GM12878 (cell line): ENCODE data around the gene CAMTA2. TPM values are rescaled to one million over a fixed set of nuclear protein-coding genes. Genes with fewer than 3 reads are reported as not detected.

Experiments used
- BACH1 ChIP-seq: fragments of 450-650 bp; IDR thresholded peaks from 2 replicates; pipeline ENCODE4 v1.6.1; 2017; ENCODE audit warnings: mild to moderate bottlenecking, borderline replicate concordance
- CBX5 ChIP-seq: sonication (generic); IDR thresholded peaks from 2 replicates; pipeline ENCODE4 v1.6.1; 2016; ENCODE audit warnings: low read depth, moderate library complexity, mild to moderate bottlenecking, inconsistent platforms
- CREB1 ChIP-seq: IDR thresholded peaks from 2 replicates; pipeline ENCODE4 v1.6.1; 2012; ENCODE audit warnings: low read depth, mild to moderate bottlenecking, inconsistent platforms
- EED ChIP-seq: sonication (generic); IDR thresholded peaks from 2 replicates; pipeline ENCODE4 v1.6.1; 2016; ENCODE audit warnings: antibody characterized with exemption, low read depth
- EP300 ChIP-seq, 2 experiments: fragments of 150-350 bp in 1 of 2; IDR thresholded peaks; 2 replicates each; pipeline ENCODE4 v1.6.1; 2011 to 2012; ENCODE audit warnings: low read depth in 2 of 2, low read length in 2 of 2, borderline replicate concordance in 1 of 2, improper control_type of control experiment in 1 of 2, inconsistent platforms in 1 of 2; ENCODE audit not compliant: control insufficient read depth in 1 of 2
- KLF5 ChIP-seq: fragments of 450-650 bp; IDR thresholded peaks from 2 replicates; pipeline ENCODE4 v1.6.1; 2014; ENCODE audit warnings: mild to moderate bottlenecking; ENCODE audit not compliant: partially characterized antibody
- MTA2 ChIP-seq: fragments of 450-650 bp; IDR thresholded peaks from 2 replicates; pipeline ENCODE4 v1.6.1; 2016; ENCODE audit warnings: low read depth, mild to moderate bottlenecking, moderate library complexity
- MYB ChIP-seq: fragments of 150-350 bp; IDR thresholded peaks from 2 replicates; pipeline ENCODE4 v1.6.1; 2014; ENCODE audit warnings: mild to moderate bottlenecking, low read depth, low read length, borderline replicate concordance
- MYC ChIP-seq: IDR thresholded peaks from 2 replicates; pipeline ENCODE4 v1.6.1; 2011; ENCODE audit warnings: mild to moderate bottlenecking, low read length, moderate library complexity, inconsistent platforms; ENCODE audit not compliant: insufficient read depth, insufficient replicate concordance, insufficient read length, severe bottlenecking
- NR2C1 ChIP-seq: fragments of 450-650 bp; IDR thresholded peaks from 2 replicates; pipeline ENCODE4 v1.6.1; 2017; ENCODE audit warnings: antibody characterized with exemption, mild to moderate bottlenecking, moderate library complexity
- POLR2AphosphoS2 ChIP-seq: IDR thresholded peaks from 2 replicates; pipeline ENCODE4 v1.6.1; 2011; ENCODE audit warnings: low read depth, mild to moderate bottlenecking, low read length, improper control_type of control experiment, moderate library complexity
- RBBP5 ChIP-seq: fragments of 200-600 bp; sonication (generic); conservative IDR thresholded peaks from 2 replicates; pipeline ENCODE4 v1.6.1; 2016
- STAT1 ChIP-seq: fragments of 450-650 bp; conservative IDR thresholded peaks from 2 replicates; pipeline ENCODE4 v1.6.1; 2014; ENCODE audit warnings: antibody characterized with exemption, mild to moderate bottlenecking
- SUZ12 ChIP-seq: fragments of 200-600 bp; sonication (generic); IDR thresholded peaks from one replicate; pipeline ENCODE4 v1.6.1; 2018; ENCODE audit warnings: antibody characterized with exemption, mild to moderate bottlenecking; ENCODE audit not compliant: unreplicated experiment
- TAF1 ChIP-seq: IDR thresholded peaks from 2 replicates; pipeline ENCODE4 v1.6.1; 2011; ENCODE audit warnings: mild to moderate bottlenecking, low read depth, low read length, borderline replicate concordance
- WRNIP1 ChIP-seq: IDR thresholded peaks from 2 replicates; pipeline ENCODE4 v1.6.1; 2011; ENCODE audit warnings: low read depth, low read length, improper control_type of control experiment, borderline replicate concordance
- polyA plus RNA-seq, 11 experiments: library from polyadenylated mRNA; depleted of rRNA in 4 of 11; unstranded in 6 of 11; stranded (reverse) in 5 of 11; fragments of >200 nt; fragmentation: Nextera tagmentation in 4 of 11; fragmentation: Illumina TruSeq in 1 of 11; extraction: Ambion mirVana in 4 of 11; extraction: Trizol in 1 of 11; gene quantifications; 1 replicate in 1 of 11; 2 replicates in 10 of 11; pipeline versions ENCODE4 v1.2.1 to v1.2.3, GENCODE V29; 2011 to 2016; ENCODE audit warnings: inconsistent platforms in 2 of 11, missing spikeins in 2 of 11, low read depth in 1 of 11
- total RNA-seq, 4 experiments: library from RNA; depleted of rRNA in 3 of 4; stranded (reverse); fragments of >200 nt in 3 of 4; fragmentation: Illumina TruSeq in 1 of 4; extraction: Trizol in 1 of 4; gene quantifications; 2 replicates each; pipeline versions ENCODE4 v1.2.1 to v1.2.3, GENCODE V29; 2013 to 2021
- TF ChIP-seq, protein P1 (sequence below): IDR thresholded peaks from 2 replicates; pipeline ENCODE4 v1.6.1; 2012; ENCODE audit warnings: improper control_type of control experiment, low read depth, low read length; ENCODE audit not compliant: insufficient replicate concordance
- TF ChIP-seq, protein P2 (sequence below): fragments of 450-650 bp; IDR thresholded peaks from 2 replicates; pipeline ENCODE4 v1.6.1; 2017; ENCODE audit warnings: mild to moderate bottlenecking
- TF ChIP-seq, protein P3 (sequence below): IDR thresholded peaks from 2 replicates; pipeline ENCODE4 v1.6.1; 2012; ENCODE audit warnings: mild to moderate bottlenecking, low read depth, low read length

The CAMTA2 gene
- total and polyA plus RNA-seq, 10 of the 15 experiments (the other 5 are each of a cell fraction or from before 2014, with no cell fraction given), result 0.42 to 29.3 (median 11.2) TPM

DNA sequence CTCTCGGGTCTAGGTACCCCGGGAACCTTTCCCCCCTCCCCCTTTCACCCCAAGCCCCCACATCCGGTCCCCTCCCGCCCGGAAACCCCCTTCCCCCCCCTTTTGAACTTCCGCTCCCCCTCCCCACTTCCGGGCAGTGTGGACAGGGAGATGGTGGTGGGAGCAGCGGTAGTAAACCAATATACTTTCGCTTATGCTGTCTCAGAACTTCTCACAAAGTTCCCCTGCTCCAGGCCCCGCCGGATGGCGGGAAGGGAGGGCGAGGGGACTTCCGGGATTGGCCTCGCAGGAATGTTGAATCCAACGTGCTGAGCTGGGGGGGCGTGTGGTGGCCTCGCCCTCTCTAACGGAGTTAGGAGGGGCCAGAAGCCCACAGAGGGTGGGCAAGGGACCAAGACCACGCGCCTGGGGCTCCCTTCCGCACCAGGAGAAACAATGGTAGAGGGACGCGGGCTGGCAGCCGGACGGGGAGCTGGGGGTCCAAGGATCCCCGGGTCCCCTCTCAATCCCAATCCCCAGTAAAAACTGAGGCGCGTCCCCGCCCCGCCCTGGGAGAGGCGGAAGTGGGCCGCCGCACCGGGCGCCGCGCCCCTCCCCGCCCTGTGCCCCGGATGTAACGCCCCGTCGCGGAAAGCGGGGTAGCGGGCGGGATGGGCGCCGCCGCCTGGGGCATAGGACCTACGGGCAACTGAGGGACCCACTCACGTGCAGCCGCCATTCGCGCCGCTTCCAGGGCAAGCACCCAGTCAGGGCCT, 39.9 kb downstream of the CAMTA2 start (continued):
- TF ChIP-seq RBBP5, result no peak
- TF ChIP-seq BACH1, result peak; percentile 72
- no peak for TF ChIP-seq SUZ12
- peak; percentile 69 for TF ChIP-seq NR2C1
- TF ChIP-seq, protein P1, sequence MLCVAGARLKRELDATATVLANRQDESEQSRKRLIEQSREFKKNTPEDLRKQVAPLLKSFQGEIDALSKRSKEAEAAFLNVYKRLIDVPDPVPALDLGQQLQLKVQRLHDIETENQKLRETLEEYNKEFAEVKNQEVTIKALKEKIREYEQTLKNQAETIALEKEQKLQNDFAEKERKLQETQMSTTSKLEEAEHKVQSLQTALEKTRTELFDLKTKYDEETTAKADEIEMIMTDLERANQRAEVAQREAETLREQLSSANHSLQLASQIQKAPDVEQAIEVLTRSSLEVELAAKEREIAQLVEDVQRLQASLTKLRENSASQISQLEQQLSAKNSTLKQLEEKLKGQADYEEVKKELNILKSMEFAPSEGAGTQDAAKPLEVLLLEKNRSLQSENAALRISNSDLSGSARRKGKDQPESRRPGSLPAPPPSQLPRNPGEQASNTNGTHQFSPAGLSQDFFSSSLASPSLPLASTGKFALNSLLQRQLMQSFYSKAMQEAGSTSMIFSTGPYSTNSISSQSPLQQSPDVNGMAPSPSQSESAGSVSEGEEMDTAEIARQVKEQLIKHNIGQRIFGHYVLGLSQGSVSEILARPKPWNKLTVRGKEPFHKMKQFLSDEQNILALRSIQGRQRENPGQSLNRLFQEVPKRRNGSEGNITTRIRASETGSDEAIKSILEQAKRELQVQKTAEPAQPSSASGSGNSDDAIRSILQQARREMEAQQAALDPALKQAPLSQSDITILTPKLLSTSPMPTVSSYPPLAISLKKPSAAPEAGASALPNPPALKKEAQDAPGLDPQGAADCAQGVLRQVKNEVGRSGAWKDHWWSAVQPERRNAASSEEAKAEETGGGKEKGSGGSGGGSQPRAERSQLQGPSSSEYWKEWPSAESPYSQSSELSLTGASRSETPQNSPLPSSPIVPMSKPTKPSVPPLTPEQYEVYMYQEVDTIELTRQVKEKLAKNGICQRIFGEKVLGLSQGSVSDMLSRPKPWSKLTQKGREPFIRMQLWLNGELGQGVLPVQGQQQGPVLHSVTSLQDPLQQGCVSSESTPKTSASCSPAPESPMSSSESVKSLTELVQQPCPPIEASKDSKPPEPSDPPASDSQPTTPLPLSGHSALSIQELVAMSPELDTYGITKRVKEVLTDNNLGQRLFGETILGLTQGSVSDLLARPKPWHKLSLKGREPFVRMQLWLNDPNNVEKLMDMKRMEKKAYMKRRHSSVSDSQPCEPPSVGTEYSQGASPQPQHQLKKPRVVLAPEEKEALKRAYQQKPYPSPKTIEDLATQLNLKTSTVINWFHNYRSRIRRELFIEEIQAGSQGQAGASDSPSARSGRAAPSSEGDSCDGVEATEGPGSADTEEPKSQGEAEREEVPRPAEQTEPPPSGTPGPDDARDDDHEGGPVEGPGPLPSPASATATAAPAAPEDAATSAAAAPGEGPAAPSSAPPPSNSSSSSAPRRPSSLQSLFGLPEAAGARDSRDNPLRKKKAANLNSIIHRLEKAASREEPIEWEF, result no peak
- TF ChIP-seq MYB, result no peak
- TF ChIP-seq CBX5, result no peak
- TF ChIP-seq WRNIP1, result no peak
- TF ChIP-seq, protein P2, sequence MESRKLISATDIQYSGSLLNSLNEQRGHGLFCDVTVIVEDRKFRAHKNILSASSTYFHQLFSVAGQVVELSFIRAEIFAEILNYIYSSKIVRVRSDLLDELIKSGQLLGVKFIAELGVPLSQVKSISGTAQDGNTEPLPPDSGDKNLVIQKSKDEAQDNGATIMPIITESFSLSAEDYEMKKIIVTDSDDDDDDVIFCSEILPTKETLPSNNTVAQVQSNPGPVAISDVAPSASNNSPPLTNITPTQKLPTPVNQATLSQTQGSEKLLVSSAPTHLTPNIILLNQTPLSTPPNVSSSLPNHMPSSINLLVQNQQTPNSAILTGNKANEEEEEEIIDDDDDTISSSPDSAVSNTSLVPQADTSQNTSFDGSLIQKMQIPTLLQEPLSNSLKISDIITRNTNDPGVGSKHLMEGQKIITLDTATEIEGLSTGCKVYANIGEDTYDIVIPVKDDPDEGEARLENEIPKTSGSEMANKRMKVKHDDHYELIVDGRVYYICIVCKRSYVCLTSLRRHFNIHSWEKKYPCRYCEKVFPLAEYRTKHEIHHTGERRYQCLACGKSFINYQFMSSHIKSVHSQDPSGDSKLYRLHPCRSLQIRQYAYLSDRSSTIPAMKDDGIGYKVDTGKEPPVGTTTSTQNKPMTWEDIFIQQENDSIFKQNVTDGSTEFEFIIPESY, result no peak
- peak; percentile 54; the same call in 1 of the 2 replicates for TF ChIP-seq EED
- TF ChIP-seq TAF1, result peak; percentile 76
- TF ChIP-seq, protein P3, sequence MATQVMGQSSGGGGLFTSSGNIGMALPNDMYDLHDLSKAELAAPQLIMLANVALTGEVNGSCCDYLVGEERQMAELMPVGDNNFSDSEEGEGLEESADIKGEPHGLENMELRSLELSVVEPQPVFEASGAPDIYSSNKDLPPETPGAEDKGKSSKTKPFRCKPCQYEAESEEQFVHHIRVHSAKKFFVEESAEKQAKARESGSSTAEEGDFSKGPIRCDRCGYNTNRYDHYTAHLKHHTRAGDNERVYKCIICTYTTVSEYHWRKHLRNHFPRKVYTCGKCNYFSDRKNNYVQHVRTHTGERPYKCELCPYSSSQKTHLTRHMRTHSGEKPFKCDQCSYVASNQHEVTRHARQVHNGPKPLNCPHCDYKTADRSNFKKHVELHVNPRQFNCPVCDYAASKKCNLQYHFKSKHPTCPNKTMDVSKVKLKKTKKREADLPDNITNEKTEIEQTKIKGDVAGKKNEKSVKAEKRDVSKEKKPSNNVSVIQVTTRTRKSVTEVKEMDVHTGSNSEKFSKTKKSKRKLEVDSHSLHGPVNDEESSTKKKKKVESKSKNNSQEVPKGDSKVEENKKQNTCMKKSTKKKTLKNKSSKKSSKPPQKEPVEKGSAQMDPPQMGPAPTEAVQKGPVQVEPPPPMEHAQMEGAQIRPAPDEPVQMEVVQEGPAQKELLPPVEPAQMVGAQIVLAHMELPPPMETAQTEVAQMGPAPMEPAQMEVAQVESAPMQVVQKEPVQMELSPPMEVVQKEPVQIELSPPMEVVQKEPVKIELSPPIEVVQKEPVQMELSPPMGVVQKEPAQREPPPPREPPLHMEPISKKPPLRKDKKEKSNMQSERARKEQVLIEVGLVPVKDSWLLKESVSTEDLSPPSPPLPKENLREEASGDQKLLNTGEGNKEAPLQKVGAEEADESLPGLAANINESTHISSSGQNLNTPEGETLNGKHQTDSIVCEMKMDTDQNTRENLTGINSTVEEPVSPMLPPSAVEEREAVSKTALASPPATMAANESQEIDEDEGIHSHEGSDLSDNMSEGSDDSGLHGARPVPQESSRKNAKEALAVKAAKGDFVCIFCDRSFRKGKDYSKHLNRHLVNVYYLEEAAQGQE, result no peak
- TF ChIP-seq POLR2AphosphoS2, result peak; percentile 74; the same call in 1 of the 2 replicates
- TF ChIP-seq CREB1, result no peak
- TF ChIP-seq STAT1, result no peak
- no peak for TF ChIP-seq KLF5
- TF ChIP-seq MYC, result no peak
- no peak for TF ChIP-seq EP300 (IDR thresholded peaks at IDR 0.05; ENCODE audit: borderline replicate concordance in 1 of 2, control insufficient read depth in 1 of 2, low read depth in 2 of 2, low read length in 2 of 2)
- no peak for TF ChIP-seq MTA2
